ENCODE data around the gene DAB2IP.
A peak's percentile ranks its signal among the peaks of the same experiment; 100 is the strongest.

DAB2IP gene

GRCh38 chr9:121742923-121743322, 91.5 kb downstream of the DAB2IP start:
- in situ Hi-C loops (cut with MboI; ENCODE audit: low sequenced_read_pairs, unreplicated experiment): loop anchor here (25.0 kb wide), 1 partner anchor 244 kb away; no protein-coding TSS in a partner anchor
- DNase-seq (ENCODE audit: low spot score): no peak
- no peak for TF ChIP-seq CTCF (IDR thresholded peaks at IDR 0.05; ENCODE audit: borderline replicate concordance, control extremely low read depth, extremely low read depth, insufficient read depth, missing control alignments)

- TF ChIP-seq CTCF (IDR thresholded peaks at IDR 0.05; ENCODE audit: borderline replicate concordance, control extremely low read depth, extremely low read depth, insufficient read depth, missing control alignments): no peak
- in situ Hi-C loops (cut with MboI; ENCODE audit: low sequenced_read_pairs, unreplicated experiment): loop anchor here (25.0 kb wide), 1 partner anchor 244 kb away; no protein-coding TSS in a partner anchor
- DNase-seq (ENCODE audit: low spot score): no peak
Measured at GRCh38 chr9:121743441-121744001, 92.1 kb downstream of the DAB2IP start.

- in situ Hi-C loops (cut with MboI; ENCODE audit: low sequenced_read_pairs, unreplicated experiment): loop anchor here (25.0 kb wide), 1 partner anchor 243 kb away; no protein-coding TSS in a partner anchor
- DNase-seq (ENCODE audit: low spot score): peak; percentile 81
- peak; percentile 31 for TF ChIP-seq CTCF (IDR thresholded peaks at IDR 0.05; ENCODE audit: borderline replicate concordance, control extremely low read depth, extremely low read depth, insufficient read depth, missing control alignments)
Measured at GRCh38 chr9:121744002-121744686, 92.7 kb downstream of the DAB2IP start.

DNA sequence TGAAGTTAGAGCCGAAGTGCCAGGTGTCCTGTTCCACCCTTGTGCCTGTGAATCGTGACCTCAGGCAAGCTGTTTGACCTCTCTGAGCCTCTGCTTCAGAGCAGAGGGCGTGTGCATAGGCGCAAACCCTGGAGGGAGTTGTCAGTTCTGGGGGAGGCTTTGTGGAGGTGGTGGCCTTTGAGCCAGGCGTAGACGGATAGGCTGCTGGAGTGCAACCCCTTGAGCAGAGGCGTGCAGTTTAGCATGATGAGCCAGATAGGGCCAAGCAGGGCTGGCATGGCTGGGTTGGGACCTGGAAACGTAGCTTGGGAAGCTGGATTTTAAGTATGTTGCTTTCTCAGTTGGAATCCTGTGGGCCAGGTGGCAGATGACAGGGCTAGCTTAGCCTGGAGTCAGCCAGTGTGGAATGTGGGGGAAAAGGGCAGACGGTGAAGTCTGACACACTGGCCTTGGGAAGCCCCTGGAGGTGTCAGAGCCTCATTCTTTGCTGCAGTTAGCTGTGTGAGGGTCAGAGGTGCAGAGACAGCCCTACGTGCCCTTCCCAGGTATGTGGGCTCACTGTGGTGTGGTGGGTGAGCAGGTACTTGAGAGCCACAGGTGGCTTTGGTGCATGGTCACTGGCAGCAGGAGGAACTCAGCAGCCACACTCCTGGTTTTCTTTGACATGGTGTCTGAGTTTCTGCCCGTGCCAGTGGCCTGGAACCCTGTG, 93.4 kb downstream of the DAB2IP start:
- in situ Hi-C loops (cut with MboI; ENCODE audit: low sequenced_read_pairs, unreplicated experiment): loop anchor here (25.0 kb wide), 1 partner anchor 242 kb away; no protein-coding TSS in a partner anchor
- DNase-seq (ENCODE audit: low spot score): no peak
- no peak for TF ChIP-seq CTCF (IDR thresholded peaks at IDR 0.05; ENCODE audit: borderline replicate concordance, control extremely low read depth, extremely low read depth, insufficient read depth, missing control alignments)

- no peak for TF ChIP-seq CTCF (IDR thresholded peaks at IDR 0.05; ENCODE audit: borderline replicate concordance, control extremely low read depth, extremely low read depth, insufficient read depth, missing control alignments)
- no peak for DNase-seq (ENCODE audit: low spot score)
- in situ Hi-C loops (cut with MboI; ENCODE audit: low sequenced_read_pairs, unreplicated experiment): loop anchor here (25.0 kb wide), 1 partner anchor 242 kb away; no protein-coding TSS in a partner anchor
Measured at GRCh38 chr9:121745396-121745695, 93.9 kb downstream of the DAB2IP start.

GRCh38 chr9:121746411-121746810, 95.0 kb downstream of the DAB2IP start:
- no peak for DNase-seq (ENCODE audit: low spot score)
- TF ChIP-seq CTCF (IDR thresholded peaks at IDR 0.05; ENCODE audit: borderline replicate concordance, control extremely low read depth, extremely low read depth, insufficient read depth, missing control alignments): no peak
- in situ Hi-C loops (cut with MboI; ENCODE audit: low sequenced_read_pairs, unreplicated experiment): loop anchor here (25.0 kb wide), 1 partner anchor 241 kb away; no protein-coding TSS in a partner anchor

Data from GM13976 (cell line).